MCF 10A (cell line): ENCODE measurements around the gene ZNF397. TPM values are rescaled to one million over a fixed set of nuclear protein-coding genes. Genes with fewer than 3 reads are reported as not detected.
"Not testable (repeated sequence)": the region's sequence is repeated elsewhere in the genome, so short reads cannot be mapped to it uniquely, and the experiment has no call there.

Source experiments
- BruUV-seq: library from RNA; stranded (reverse); fragments of 400-500 nt; replicated peaks from 2 replicates; lab custom pipeline; 2021; lab: Mats Ljungman, UMichigan
- CTCF ChIA-PET: fragments of 300-600 bp; sonication (Branson Sonifier 250); formaldehyde crosslinking; extraction: SDS; loops from one replicate; lab custom pipeline; 2021; ENCODE audit warnings: antibody characterized with exemption, inconsistent platforms; lab: Yijun Ruan, JAX
- POLR2A ChIA-PET: fragments of 300-600, 350-650 bp; sonication (Branson Sonifier 250); formaldehyde crosslinking; extraction: SDS; loops from one replicate; lab custom pipeline; 2020; ENCODE audit warnings: antibody characterized with exemption, inconsistent platforms; lab: Yijun Ruan, JAX
- DNase-seq: peaks from one replicate; pipeline ENCODE4 v3.0.0-alpha.2; 2018; ENCODE audit not compliant: unreplicated experiment
- H3K27ac Mint-ChIP-seq: one replicate; pipeline ENCODE4 v1.8.0; 2022; ENCODE audit warnings: mild to moderate bottlenecking, low read depth, mixed read lengths; ENCODE audit not compliant: unreplicated experiment
- H3K27me3 Mint-ChIP-seq: one replicate; pipeline ENCODE4 v1.8.0; 2022; ENCODE audit warnings: mixed read lengths; ENCODE audit not compliant: insufficient read depth, unreplicated experiment
- H3K36me3 Mint-ChIP-seq: one replicate; pipeline ENCODE4 v1.8.0; 2022; ENCODE audit warnings: mild to moderate bottlenecking, moderate library complexity, mixed read lengths; ENCODE audit not compliant: insufficient read depth, unreplicated experiment
- H3K4me1 Mint-ChIP-seq: one replicate; pipeline ENCODE4 v1.8.0; 2022; ENCODE audit warnings: mixed read lengths; ENCODE audit not compliant: insufficient read depth, unreplicated experiment
- H3K4me3 Mint-ChIP-seq: one replicate; pipeline ENCODE4 v1.8.0; 2022; ENCODE audit warnings: mild to moderate bottlenecking, moderate library complexity, mixed read lengths; ENCODE audit not compliant: unreplicated experiment
- H3K9me3 Mint-ChIP-seq: one replicate; pipeline ENCODE4 v1.8.0; 2022; ENCODE audit warnings: mixed read lengths; ENCODE audit not compliant: unreplicated experiment
- intact Hi-C: fragments of 100-400 bp; cut with micrococcal nuclease; formaldehyde crosslinking; loops from 2 replicates; pipeline ENCODE4 v1.14.1; 2022
- total RNA-seq: library from RNA; stranded (reverse); gene quantifications from 2 replicates; pipeline ENCODE4 v1.2.3, GENCODE V29; 2022
- TF ChIP-seq, protein P1 (sequence below): fragments of 200-600 bp; IDR thresholded peaks from one replicate; pipeline ENCODE4 v1.8.0; 2022; ENCODE audit warnings: antibody characterized with exemption, mild to moderate bottlenecking; ENCODE audit not compliant: unreplicated experiment

Gene ZNF397
- total RNA-seq, 1 experiment from 2014 or later = 22.5 TPM

DNA sequence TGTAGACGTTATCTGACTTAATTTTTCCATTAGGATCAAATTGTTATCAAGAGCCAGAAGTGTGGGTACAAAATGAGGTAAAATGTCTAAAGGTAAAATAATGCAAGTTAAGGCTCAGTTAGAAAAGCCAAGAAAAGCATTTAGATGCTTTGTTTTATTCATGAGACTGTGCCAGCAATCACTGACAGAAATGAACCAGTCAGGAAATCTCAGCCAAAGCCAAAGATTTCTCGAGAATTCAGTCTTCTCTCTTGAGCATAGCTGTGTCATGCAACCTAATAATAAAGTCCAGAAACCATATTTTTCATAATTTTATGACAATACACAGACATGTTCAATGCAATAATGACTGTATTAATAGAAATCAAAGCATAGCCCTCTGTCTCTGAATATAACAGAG lies 43.5 kb upstream of the ZNF397 start:
- ChIA-PET CTCF (interaction anchor here (0.7 to 1.0 kb wide), 2 partner anchors 54 to 520 kb away, joined by 3 to 4 read pairs; no protein-coding TSS in a partner anchor), POLR2A (no interaction called here)
- no peaks in the 10 kb centered on the region for H3K4me1 Mint-ChIP-seq
- no peaks in the 10 kb centered on the region for H3K9me3 Mint-ChIP-seq
- BruUV-seq = no TSS peak
- H3K4me3 Mint-ChIP-seq = no peak overlapping the region
- H3K27ac Mint-ChIP-seq = no peak overlapping the region
- TF ChIP-seq, protein P1, sequence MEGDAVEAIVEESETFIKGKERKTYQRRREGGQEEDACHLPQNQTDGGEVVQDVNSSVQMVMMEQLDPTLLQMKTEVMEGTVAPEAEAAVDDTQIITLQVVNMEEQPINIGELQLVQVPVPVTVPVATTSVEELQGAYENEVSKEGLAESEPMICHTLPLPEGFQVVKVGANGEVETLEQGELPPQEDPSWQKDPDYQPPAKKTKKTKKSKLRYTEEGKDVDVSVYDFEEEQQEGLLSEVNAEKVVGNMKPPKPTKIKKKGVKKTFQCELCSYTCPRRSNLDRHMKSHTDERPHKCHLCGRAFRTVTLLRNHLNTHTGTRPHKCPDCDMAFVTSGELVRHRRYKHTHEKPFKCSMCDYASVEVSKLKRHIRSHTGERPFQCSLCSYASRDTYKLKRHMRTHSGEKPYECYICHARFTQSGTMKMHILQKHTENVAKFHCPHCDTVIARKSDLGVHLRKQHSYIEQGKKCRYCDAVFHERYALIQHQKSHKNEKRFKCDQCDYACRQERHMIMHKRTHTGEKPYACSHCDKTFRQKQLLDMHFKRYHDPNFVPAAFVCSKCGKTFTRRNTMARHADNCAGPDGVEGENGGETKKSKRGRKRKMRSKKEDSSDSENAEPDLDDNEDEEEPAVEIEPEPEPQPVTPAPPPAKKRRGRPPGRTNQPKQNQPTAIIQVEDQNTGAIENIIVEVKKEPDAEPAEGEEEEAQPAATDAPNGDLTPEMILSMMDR = no peak
- DNase-seq = no peak
- intact Hi-C loops = no loop called here
- H3K27me3 Mint-ChIP-seq = no peaks in the 10 kb centered on the region
- no peaks in the 10 kb centered on the region for H3K36me3 Mint-ChIP-seq

DNA sequence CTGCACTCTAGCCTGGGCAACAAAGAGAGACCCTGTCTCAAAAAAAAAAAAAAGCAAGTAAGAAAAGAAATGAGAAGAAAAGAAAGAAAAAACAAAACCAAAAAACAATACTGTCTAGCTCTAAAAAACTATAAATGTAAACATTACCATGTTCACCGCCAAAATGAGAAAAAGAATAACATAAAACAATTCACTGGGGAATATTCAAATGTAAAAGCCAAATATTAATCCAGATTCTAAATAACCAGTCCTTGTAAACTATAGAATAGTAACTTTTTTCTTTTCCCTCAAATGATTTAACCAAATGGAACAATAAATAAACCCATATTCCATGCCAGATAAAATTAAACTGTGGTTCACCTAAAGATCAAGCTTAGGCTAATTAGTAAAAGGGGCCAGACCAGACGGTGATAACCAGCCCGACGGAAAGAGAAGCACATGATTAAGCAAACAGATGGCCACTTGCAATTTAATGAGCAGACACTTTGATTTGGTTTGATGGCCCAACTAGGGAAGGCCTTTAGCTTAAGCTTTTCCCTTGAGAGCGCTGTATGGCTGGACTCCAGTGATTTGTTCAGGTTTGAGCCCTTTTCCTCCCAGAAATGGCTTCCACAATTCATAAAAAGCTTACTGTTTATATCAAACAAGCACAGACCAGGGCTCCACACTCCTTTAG lies 39.4 kb upstream of the ZNF397 start:
- intact Hi-C loops = no loop called here
- no peaks in the 10 kb centered on the region for H3K27me3 Mint-ChIP-seq
- POLR2A ChIA-PET = no interaction called here
- peaks cover 10% of the 10 kb centered on the region for H3K9me3 Mint-ChIP-seq
- H3K4me3 Mint-ChIP-seq = no peak overlapping the region
- H3K27ac Mint-ChIP-seq = no peak overlapping the region
- no peaks in the 10 kb centered on the region for H3K4me1 Mint-ChIP-seq
- TF ChIP-seq, protein P1 = no peak
- no TSS peak for BruUV-seq
- no peaks in the 10 kb centered on the region for H3K36me3 Mint-ChIP-seq
- no peak for DNase-seq
- CTCF ChIA-PET = interaction anchor here (0.6 to 1.0 kb wide), 4 partner anchors 11 to 134 kb away, joined by 3 to 4 read pairs (median 3); no protein-coding TSS in a partner anchor

DNA sequence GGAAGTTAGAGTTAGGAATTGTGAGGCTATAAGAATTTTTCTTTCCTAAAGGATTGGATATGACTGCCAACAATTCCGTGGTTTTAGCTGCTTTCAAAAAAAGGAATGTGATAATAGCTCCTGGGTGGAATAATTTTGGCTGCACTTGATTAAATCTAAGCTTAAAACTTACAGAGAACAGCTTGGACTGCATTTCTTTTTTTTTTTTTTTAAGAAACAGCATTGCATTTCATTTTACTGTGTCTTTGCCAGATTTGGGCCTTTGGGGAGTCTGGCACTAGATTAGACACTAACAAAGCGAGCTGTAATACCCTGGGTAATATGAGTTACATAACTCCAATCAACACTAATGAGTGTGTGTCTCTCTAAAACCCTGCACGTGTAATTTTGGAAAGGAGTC lies 37.8 kb upstream of the ZNF397 start:
- ChIA-PET POLR2A (interaction anchor here (0.6 kb wide), 1 partner anchor 120 kb away, joined by 3 read pairs; no protein-coding TSS in a partner anchor), CTCF (interaction anchor here (0.6 to 1.5 kb wide), 3 partner anchors 16 to 129 kb away, joined by 3 to 7 read pairs (median 6); no protein-coding TSS in a partner anchor)
- Mint-ChIP-seq H3K27me3 (no peaks in the 10 kb centered on the region), H3K4me1 (no peaks in the 10 kb centered on the region), H3K4me3 (no peak overlapping the region), H3K36me3 (no peaks in the 10 kb centered on the region), H3K27ac (no peak overlapping the region), H3K9me3 (peaks cover 10% of the 10 kb centered on the region)
- DNase-seq = no peak
- BruUV-seq = no TSS peak
- intact Hi-C loops = no loop called here
- TF ChIP-seq, protein P1 = no peak

DNA sequence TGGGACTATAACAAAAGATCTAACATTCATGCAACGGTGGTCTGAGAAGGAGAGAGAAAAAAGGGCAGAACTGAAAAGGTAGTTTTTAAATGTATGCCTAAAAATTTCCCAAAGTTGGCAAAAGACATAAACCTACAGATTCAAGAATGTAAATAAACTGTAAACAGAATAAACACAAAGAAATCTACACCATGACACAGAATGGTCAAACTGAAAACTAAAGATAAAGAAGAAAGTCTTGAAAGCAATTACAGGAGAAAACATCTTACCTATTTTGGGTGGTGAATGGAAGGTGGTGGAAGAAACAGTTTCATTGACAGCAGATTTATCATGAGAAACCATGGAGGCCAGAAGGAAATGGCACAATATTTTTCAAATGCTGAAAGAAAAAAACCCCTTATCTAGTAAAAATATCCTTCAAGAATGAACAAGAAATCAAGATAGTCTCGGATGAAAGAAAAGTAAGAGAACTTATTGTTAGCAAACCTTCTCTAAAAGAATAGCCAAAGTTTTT lies 35.6 kb upstream of the ZNF397 start:
- TF ChIP-seq, protein P1 = no peak
- Mint-ChIP-seq H3K4me3 (no peak overlapping the region), H3K27me3 (no peaks in the 10 kb centered on the region), H3K9me3 (peaks cover 10% of the 10 kb centered on the region), H3K36me3 (no peaks in the 10 kb centered on the region), H3K4me1 (no peaks in the 10 kb centered on the region), H3K27ac (no peak overlapping the region)
- BruUV-seq = no TSS peak
- intact Hi-C loops = no loop called here
- ChIA-PET CTCF (no interaction called here), POLR2A (no interaction called here)
- no peak for DNase-seq

DNA sequence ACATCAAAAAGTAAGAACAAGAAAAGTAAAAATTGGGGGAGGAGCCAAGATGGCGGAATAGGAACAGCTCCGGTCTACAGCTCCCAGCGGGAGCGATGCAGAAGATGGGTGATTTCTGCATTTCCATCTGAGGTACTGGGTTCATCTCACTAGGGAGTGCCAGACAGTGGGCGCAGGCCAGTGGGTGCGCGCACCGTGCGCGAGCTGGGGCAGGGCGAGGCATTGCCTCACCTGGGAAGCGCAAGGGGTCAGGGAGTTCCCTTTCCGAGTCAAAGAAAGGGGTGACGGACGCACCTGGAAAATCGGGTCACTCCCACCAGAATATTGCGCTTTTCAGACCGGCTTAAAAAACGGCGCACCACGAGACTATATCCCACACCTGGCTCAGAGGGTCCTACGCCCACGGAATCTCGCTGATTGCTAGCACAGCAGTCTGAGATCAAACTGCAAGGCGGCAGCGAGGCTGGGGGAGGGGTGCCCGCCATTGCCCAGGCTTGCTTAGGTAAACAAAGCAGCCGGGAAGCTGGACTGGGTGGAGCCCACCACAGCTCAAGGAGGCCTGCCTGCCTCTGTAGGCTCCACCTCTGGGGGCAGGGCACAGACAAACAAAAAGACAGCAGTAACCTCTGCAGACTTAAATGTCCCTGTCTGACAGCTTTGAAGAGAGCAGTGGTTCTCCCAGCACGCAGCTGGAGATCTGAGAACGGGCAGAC lies 34.9 kb upstream of the ZNF397 start:
- H3K4me1 Mint-ChIP-seq, H3K4me3 Mint-ChIP-seq, POLR2A ChIA-PET, H3K27me3 Mint-ChIP-seq, H3K36me3 Mint-ChIP-seq, H3K27ac Mint-ChIP-seq, H3K9me3 Mint-ChIP-seq, BruUV-seq, DNase-seq, intact Hi-C loops, CTCF ChIA-PET: not testable (repeated sequence)
